Ureter (tissue), 1 donor: ENCODE results near the gene TXNDC11. TPM values are rescaled to one million over a fixed set of nuclear protein-coding genes. Genes with fewer than 3 reads are reported as not detected.
"Not testable (repeated sequence)": the region's sequence is repeated elsewhere in the genome, so short reads cannot be mapped to it uniquely, and the experiment has no call there.

Experiments used
- DNase-seq: peaks from one replicate; pipeline ENCODE4 v3.0.0-alpha.2; 2020; ENCODE audit warnings: low spot score
- total RNA-seq: library from RNA; stranded (reverse); gene quantifications from one replicate; pipeline ENCODE4 v1.2.4, GENCODE V29; 2023
- donor health status: DM: yes; HTN: yes; CAD: no.

TXNDC11 gene
- 49.9 TPM for total RNA-seq

GRCh38 chr16:11742536-11743307 is at the start of gene TXNDC11:
TSS of gene TXNDC11 (minus strand) at chr16:11742857. CDS start at chr16:11742730, 127 bp downstream.
- peak; percentile 100 for DNase-seq

GRCh38 chr16:11791144-11791828 is 48.6 kb upstream of the TXNDC11 start:
- DNase-seq, result no peak

GRCh38 chr16:11788914-11789313 is 46.3 kb upstream of the TXNDC11 start:
- no peak for DNase-seq

- DNase-seq, result not testable (repeated sequence)
Measured at GRCh38 chr16:11784980-11785599, 42.4 kb upstream of the TXNDC11 start.

- not testable (repeated sequence) for DNase-seq
Measured at GRCh38 chr16:11784381-11784780, 41.7 kb upstream of the TXNDC11 start.

- DNase-seq, result no peak
Measured at GRCh38 chr16:11784038-11784369, 41.3 kb upstream of the TXNDC11 start.

GRCh38 chr16:11783319-11784037 is 40.8 kb upstream of the TXNDC11 start:
- DNase-seq, result no peak

- DNase-seq, result no peak
Measured at GRCh38 chr16:11781773-11782172, 39.1 kb upstream of the TXNDC11 start.

GRCh38 chr16:11780991-11781680 is 38.5 kb upstream of the TXNDC11 start:
- DNase-seq, result no peak

- DNase-seq, result no peak
Measured at GRCh38 chr16:11779074-11779473, 36.4 kb upstream of the TXNDC11 start.

GRCh38 chr16:11774065-11774626 is 31.5 kb upstream of the TXNDC11 start:
- no peak for DNase-seq

GRCh38 chr16:11768849-11769248 is 26.2 kb upstream of the TXNDC11 start:
- DNase-seq, result no peak

GRCh38 chr16:11762431-11762830 is 19.8 kb upstream of the TXNDC11 start:
- DNase-seq, result no peak

- DNase-seq, result no peak
Measured at GRCh38 chr16:11759997-11760396, 17.3 kb upstream of the TXNDC11 start.

- no peak for DNase-seq
Measured at GRCh38 chr16:11759163-11759834, 16.6 kb upstream of the TXNDC11 start.

- no peak for DNase-seq
Measured at GRCh38 chr16:11757671-11758545, 15.3 kb upstream of the TXNDC11 start.

GRCh38 chr16:11756248-11756647 is 13.6 kb upstream of the TXNDC11 start:
- no peak for DNase-seq

- no peak for DNase-seq
Measured at GRCh38 chr16:11755022-11755760, 12.5 kb upstream of the TXNDC11 start.

- DNase-seq, result no peak
Measured at GRCh38 chr16:11752856-11753255, 10.2 kb upstream of the TXNDC11 start.
